ENCODE results near the gene SLCO2A1.

SLCO2A1 gene

DNA sequence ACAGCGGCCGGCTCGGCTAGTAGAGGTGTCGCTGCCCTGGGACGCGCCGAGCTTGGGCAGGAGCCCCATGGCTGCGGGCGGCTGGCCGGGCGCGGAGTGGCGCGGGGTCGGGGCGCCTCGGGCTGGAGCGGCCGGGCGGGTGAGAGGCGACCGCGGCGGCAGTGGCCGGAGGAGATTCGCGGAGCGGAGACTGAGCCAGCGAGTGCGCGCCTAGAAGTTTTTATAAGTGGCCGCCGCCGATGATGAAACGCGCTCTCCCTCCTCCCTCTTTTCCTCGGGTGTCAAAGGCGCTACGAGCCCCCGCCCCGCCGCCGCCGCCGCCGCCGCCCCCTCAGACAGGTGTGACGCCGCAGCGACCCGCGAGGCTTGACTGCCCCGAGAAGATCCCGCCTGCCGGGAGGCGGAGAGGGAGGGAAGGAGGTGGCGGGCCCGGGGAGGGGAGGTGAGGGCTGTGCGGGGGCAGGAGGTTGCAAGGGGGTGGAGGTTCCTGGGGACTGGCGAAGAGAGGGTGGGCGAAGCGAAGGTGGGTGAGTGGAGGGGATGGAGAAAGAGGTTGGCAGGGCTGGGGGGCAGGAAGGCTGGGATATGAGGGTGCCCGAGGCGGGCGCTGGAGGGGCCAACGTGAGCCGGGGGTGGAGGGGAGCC is at the start of gene SLCO2A1:
Gene SLCO2A1, minus strand, starts transcription at position 192 of the 645 bp plus-strand sequence. Its CDS starts 123 bp downstream, at position 69.
- Histone ChIP-seq H3K4me1 (ENCODE audit: control insufficient read depth, insufficient read depth, low read length) (peaks cover 9% of the 10 kb centered on the region), H3K27ac (ENCODE audit: low read depth, low read length) (no peak within 1 kb of the TSS), H3K4me3 (ENCODE audit: low read depth, low read length) (peak within 1 kb of the TSS; percentile 73), H3K27me3 (ENCODE audit: control insufficient read depth, insufficient read depth, low read length) (peaks cover 45% of the 10 kb centered on the region), H3K9ac (ENCODE audit: low read length) (peak within 1 kb of the TSS; percentile 65), H3K9me3 (ENCODE audit: control insufficient read depth, insufficient read depth, low read depth, low read length) (no peaks in the 10 kb centered on the region), H3K36me3 (ENCODE audit: control insufficient read depth, insufficient read depth, low read length) (no peaks in the 10 kb centered on the region)

DNA sequence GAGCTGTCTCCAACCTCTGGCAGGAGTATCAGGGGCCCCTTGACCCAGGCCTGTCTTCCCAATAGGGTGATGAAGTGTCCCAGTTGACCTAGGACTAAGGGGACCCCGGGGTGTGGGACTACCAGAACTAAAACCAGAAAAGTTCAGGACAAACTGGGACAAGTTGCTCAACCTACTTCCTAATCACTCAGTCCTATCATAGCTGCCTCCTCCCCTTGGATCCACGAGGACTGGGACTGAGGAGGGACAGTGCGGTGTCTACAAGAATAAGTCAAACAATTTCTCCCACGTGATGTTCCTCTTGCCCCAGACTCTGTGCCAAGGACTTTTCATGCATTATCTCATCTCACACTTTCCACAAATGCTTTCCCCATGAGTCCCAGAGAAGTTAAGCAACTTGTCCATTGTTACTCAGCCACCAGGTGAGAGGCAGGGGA is 49.4 kb upstream of the SLCO2A1 start:
- no peak overlapping the region for H3K4me3 ChIP-seq (ENCODE audit: low read depth, low read length)
- no peaks in the 10 kb centered on the region for H3K36me3 ChIP-seq (ENCODE audit: control insufficient read depth, insufficient read depth, low read length)
- no peak overlapping the region for H3K9ac ChIP-seq (ENCODE audit: low read length)
- no peaks in the 10 kb centered on the region for H3K27me3 ChIP-seq (ENCODE audit: control insufficient read depth, insufficient read depth, low read length)
- H3K4me1 ChIP-seq (ENCODE audit: control insufficient read depth, insufficient read depth, low read length): no peaks in the 10 kb centered on the region
- no peak overlapping the region for H3K27ac ChIP-seq (ENCODE audit: low read depth, low read length)
- H3K9me3 ChIP-seq (ENCODE audit: control insufficient read depth, insufficient read depth, low read depth, low read length): peaks cover 9% of the 10 kb centered on the region

DNA sequence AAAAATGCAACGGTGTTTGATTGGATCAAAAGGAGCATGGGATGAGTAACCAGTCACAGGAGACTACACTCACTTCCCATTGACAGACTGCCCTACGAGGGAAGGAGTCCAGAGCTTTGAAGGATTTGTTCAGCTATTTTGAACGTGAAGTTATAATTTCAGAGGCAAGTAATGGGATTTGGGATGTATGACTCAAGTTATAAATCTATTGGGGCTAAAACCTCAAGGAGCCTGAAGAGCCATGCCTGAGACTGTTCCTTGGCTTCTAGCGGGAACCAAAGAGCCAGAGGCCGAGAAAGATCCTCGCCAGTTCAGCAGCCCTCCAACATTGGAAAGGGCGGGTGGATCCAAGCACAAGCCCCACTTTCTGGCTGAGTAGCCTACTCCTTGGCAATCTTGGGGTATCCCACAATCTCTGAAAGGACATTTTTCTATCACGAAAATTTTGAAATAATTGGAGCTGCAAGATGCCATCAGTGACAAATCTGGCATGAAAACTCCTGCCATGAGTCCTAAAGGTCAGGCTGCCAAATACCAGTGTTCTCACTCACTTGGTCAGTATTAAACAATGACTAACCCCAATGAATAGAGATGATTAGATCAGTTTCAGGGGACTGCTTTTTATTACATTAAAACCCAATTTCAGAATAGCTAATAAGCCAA is 48.6 kb upstream of the SLCO2A1 start:
- Histone ChIP-seq H3K4me1 (ENCODE audit: control insufficient read depth, insufficient read depth, low read length) (no peaks in the 10 kb centered on the region), H3K9me3 (ENCODE audit: control insufficient read depth, insufficient read depth, low read depth, low read length) (peaks cover 9% of the 10 kb centered on the region), H3K9ac (ENCODE audit: low read length) (no peak overlapping the region), H3K36me3 (ENCODE audit: control insufficient read depth, insufficient read depth, low read length) (no peaks in the 10 kb centered on the region), H3K27ac (ENCODE audit: low read depth, low read length) (no peak overlapping the region), H3K27me3 (ENCODE audit: control insufficient read depth, insufficient read depth, low read length) (no peaks in the 10 kb centered on the region), H3K4me3 (ENCODE audit: low read depth, low read length) (no peak overlapping the region)

DNA sequence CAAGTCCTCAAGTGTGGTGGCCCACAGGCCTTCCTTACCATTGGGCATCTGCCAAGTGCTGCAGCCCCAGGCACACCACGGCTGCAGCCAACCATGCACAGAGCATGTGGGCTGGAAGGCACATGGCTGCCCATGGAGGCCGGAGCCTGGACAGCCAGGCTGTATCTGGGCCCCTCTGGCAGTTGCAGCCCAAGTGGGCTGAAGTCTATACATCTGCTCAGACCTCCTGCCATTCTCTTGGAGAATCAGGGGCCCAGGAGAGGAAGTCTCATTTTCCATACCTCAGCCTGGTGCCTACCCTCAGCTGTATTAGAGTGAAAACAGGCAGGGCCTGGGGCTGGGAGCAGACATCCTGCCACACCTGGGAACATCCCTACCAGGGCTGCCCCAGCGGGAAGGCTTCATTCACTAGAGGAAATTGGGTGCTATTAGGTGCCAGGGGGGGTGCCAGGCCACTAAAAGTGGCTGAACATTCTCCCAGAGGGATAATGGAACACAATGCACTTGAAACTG is 48.0 kb upstream of the SLCO2A1 start:
- Histone ChIP-seq H3K9me3 (ENCODE audit: control insufficient read depth, insufficient read depth, low read depth, low read length) (peaks cover 9% of the 10 kb centered on the region), H3K4me3 (ENCODE audit: low read depth, low read length) (no peak overlapping the region), H3K27me3 (ENCODE audit: control insufficient read depth, insufficient read depth, low read length) (no peaks in the 10 kb centered on the region), H3K36me3 (ENCODE audit: control insufficient read depth, insufficient read depth, low read length) (no peaks in the 10 kb centered on the region), H3K27ac (ENCODE audit: low read depth, low read length) (no peak overlapping the region), H3K9ac (ENCODE audit: low read length) (no peak overlapping the region), H3K4me1 (ENCODE audit: control insufficient read depth, insufficient read depth, low read length) (no peaks in the 10 kb centered on the region)

DNA sequence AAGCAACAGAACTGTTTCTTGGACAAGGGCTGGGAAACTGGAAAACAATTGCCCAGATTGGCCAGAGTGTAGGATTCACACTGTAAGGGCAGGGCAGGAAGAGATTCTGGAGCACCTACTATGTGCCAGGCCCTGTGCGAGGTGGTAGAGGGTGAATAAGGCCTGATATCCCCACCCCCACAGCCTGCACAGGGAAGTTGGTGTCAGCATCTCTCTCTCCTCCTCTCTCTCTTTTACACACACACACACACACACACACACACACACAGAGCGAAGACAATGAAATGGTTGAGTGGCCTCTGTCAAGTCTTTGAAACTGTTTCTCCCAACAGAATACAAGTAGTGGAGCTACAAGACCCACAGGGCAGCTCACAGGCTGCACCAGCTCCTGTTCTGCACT is 47.1 kb upstream of the SLCO2A1 start:
- Histone ChIP-seq H3K9ac (ENCODE audit: low read length) (no peak overlapping the region), H3K4me1 (ENCODE audit: control insufficient read depth, insufficient read depth, low read length) (no peaks in the 10 kb centered on the region), H3K36me3 (ENCODE audit: control insufficient read depth, insufficient read depth, low read length) (no peaks in the 10 kb centered on the region), H3K27me3 (ENCODE audit: control insufficient read depth, insufficient read depth, low read length) (no peaks in the 10 kb centered on the region), H3K27ac (ENCODE audit: low read depth, low read length) (no peak overlapping the region), H3K9me3 (ENCODE audit: control insufficient read depth, insufficient read depth, low read depth, low read length) (peaks cover 9% of the 10 kb centered on the region), H3K4me3 (ENCODE audit: low read depth, low read length) (no peak overlapping the region)

DNA sequence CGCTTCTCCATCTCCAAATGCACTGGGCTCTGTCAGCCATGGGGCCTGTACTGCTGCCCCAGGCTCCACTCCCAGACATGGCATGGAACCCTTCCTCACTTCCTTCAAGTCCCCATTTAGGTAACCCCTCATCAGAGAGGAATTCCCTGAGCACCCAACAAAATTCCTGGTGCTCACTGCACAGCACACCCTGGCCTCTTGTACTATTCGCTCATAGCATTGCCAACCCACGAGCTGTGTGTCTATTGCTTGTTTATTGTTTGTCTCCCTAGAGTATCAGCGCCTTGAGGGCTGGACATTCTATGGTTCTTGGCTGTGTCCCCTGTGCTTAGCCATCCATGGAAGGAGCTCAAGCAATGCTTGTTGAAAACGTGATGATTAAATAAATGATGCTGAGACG is 46.1 kb upstream of the SLCO2A1 start:
- Histone ChIP-seq H3K9ac (ENCODE audit: low read length) (no peak overlapping the region), H3K27ac (ENCODE audit: low read depth, low read length) (no peak overlapping the region), H3K27me3 (ENCODE audit: control insufficient read depth, insufficient read depth, low read length) (no peaks in the 10 kb centered on the region), H3K9me3 (ENCODE audit: control insufficient read depth, insufficient read depth, low read depth, low read length) (peaks cover 4% of the 10 kb centered on the region), H3K4me1 (ENCODE audit: control insufficient read depth, insufficient read depth, low read length) (no peaks in the 10 kb centered on the region), H3K36me3 (ENCODE audit: control insufficient read depth, insufficient read depth, low read length) (no peaks in the 10 kb centered on the region), H3K4me3 (ENCODE audit: low read depth, low read length) (no peak overlapping the region)

DNA sequence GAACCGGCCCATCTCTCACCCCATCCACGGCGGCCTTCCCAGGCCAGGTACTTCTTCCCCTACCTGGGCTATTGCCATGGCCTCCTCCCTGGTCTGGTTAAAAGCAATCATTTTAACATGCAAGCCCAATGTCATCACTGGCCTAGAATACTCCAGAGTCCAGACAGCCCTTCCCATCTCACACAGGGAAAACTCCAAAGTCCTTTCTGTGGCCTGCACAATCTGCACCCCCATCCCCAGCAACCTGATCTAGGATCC is 45.8 kb upstream of the SLCO2A1 start:
- H3K4me3 ChIP-seq (ENCODE audit: low read depth, low read length): no peak overlapping the region
- peaks cover 3% of the 10 kb centered on the region; the same call in 1 of the 2 replicates for H3K9me3 ChIP-seq (ENCODE audit: control insufficient read depth, insufficient read depth, low read depth, low read length)
- H3K27ac ChIP-seq (ENCODE audit: low read depth, low read length): no peak overlapping the region
- no peaks in the 10 kb centered on the region for H3K27me3 ChIP-seq (ENCODE audit: control insufficient read depth, insufficient read depth, low read length)
- H3K9ac ChIP-seq (ENCODE audit: low read length): no peak overlapping the region
- no peaks in the 10 kb centered on the region for H3K36me3 ChIP-seq (ENCODE audit: control insufficient read depth, insufficient read depth, low read length)
- no peaks in the 10 kb centered on the region for H3K4me1 ChIP-seq (ENCODE audit: control insufficient read depth, insufficient read depth, low read length)

DNA sequence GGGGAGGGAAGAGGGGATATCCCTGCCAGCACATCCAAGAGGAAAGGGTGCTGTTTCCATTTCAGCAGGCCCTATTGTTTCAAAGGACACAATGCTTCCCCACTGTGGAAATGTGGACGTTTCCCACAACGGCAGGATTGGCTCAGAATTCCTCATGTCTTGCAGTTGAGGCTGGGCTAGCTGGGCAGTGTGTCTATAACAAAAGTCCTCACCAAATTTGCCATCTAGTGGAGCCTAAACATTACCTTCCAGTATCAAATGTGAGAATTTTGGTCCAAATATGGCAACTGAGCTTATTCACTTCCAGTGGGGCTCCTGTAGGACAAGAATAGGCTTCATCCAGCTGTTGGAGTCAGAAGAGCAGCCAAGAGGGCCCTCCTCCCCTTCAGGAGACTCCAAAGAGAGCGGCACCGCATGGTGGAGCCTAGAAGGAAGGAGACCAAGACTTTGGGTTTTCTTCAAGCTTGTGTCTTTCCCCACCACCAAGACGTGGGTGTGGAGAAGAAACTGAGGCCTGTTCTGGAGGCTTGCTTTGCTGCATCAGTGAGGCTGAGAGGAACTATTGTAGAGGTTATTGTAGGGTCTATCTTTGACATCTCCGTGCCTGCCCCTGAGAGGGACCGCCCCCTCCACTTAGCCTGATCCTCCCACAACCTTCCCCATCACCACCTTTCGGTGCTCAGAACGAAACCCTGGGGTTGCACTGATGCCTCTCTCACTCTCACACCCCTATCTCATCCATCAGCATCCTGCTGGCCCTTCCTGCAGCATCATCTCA is 45.3 kb upstream of the SLCO2A1 start:
- H3K27me3 ChIP-seq (ENCODE audit: control insufficient read depth, insufficient read depth, low read length): no peaks in the 10 kb centered on the region
- H3K4me3 ChIP-seq (ENCODE audit: low read depth, low read length): no peak overlapping the region
- no peaks in the 10 kb centered on the region for H3K36me3 ChIP-seq (ENCODE audit: control insufficient read depth, insufficient read depth, low read length)
- peaks cover 2% of the 10 kb centered on the region; the same call in 1 of the 2 replicates for H3K9me3 ChIP-seq (ENCODE audit: control insufficient read depth, insufficient read depth, low read depth, low read length)
- H3K4me1 ChIP-seq (ENCODE audit: control insufficient read depth, insufficient read depth, low read length): no peaks in the 10 kb centered on the region
- no peak overlapping the region for H3K9ac ChIP-seq (ENCODE audit: low read length)
- no peak overlapping the region for H3K27ac ChIP-seq (ENCODE audit: low read depth, low read length)

DNA sequence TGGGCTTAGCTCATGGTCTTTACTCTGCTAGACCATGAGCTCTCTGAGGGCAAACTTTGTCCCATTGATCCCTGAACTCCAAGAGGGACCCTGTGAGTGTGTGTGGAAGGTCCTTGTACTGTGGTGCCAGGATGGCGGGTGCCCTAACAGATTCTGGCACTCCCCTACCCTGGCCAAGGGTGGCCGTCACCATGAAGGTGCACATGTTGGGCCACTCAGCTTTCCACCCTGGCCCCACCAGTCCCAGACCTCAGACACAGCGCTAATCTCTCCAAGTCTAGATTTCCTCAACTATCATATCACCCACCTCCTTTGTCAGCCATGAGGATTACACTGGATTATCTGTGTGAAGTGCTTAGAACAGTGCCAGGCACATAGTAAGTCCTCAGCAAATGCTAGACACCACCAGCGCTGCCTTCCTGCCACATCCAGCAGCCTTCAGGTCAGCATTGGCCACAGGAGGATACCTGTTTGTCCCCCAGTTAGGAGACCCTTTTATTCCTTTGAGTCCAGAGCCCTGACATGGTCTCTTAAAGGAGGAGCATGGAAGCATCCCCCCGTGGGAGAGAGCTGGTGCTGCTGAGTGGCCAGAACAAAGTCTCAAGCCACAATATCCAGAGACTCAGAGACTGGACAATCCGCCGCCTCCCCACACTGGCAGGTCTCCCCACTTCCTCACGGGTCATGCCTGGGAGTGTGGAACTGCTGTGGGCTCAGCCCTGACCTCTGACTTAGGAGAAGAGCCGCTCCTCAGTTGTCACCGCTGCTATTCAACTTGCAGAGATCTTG is 44.5 kb upstream of the SLCO2A1 start:
- no peaks in the 10 kb centered on the region for H3K4me1 ChIP-seq (ENCODE audit: control insufficient read depth, insufficient read depth, low read length)
- no peaks in the 10 kb centered on the region for H3K9me3 ChIP-seq (ENCODE audit: control insufficient read depth, insufficient read depth, low read depth, low read length)
- H3K9ac ChIP-seq (ENCODE audit: low read length): no peak overlapping the region
- no peaks in the 10 kb centered on the region for H3K36me3 ChIP-seq (ENCODE audit: control insufficient read depth, insufficient read depth, low read length)
- H3K27me3 ChIP-seq (ENCODE audit: control insufficient read depth, insufficient read depth, low read length): no peaks in the 10 kb centered on the region
- H3K4me3 ChIP-seq (ENCODE audit: low read depth, low read length): no peak overlapping the region
- no peak overlapping the region for H3K27ac ChIP-seq (ENCODE audit: low read depth, low read length)

DNA sequence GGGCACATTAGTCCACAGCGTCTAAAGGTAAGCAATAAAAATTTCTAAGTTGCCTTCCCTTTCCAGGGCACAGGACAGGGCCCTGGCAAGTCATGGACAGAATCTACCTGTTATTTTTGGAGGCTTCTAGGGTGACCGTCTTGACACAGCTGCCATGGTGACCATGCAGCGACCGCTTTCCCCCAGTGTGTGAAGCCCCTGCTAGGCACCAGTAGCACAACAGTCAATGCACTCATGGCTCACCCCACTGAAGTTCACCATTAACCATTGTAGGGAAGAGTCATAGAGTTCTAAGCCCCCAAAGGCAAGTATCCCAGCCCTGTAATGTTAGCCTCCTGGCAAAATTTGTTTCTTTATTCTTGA is 43.8 kb upstream of the SLCO2A1 start:
- Histone ChIP-seq H3K9me3 (ENCODE audit: control insufficient read depth, insufficient read depth, low read depth, low read length) (no peaks in the 10 kb centered on the region), H3K27ac (ENCODE audit: low read depth, low read length) (no peak overlapping the region), H3K27me3 (ENCODE audit: control insufficient read depth, insufficient read depth, low read length) (no peaks in the 10 kb centered on the region), H3K36me3 (ENCODE audit: control insufficient read depth, insufficient read depth, low read length) (no peaks in the 10 kb centered on the region), H3K9ac (ENCODE audit: low read length) (no peak overlapping the region), H3K4me3 (ENCODE audit: low read depth, low read length) (no peak overlapping the region), H3K4me1 (ENCODE audit: control insufficient read depth, insufficient read depth, low read length) (no peaks in the 10 kb centered on the region)

Measured in HUES6 (cell line).